WTC11 (cell line): ENCODE data around the gene TLE2. TPM values are rescaled to one million over a fixed set of nuclear protein-coding genes. Genes with fewer than 3 reads are reported as not detected.

Experiments used
- ATAC-seq: fragments of 200-7000 bp; cut with Tn5 transposase; 2 replicates; pipeline ENCODE4 v1.10.0; 2021; ENCODE audit warnings: mild to moderate bottlenecking, moderate library complexity
- CTCF ChIA-PET: fragments of 300-600 bp; sonication (Branson Sonifier 250); formaldehyde crosslinking; loops from one replicate; lab custom pipeline; 2021; ENCODE audit warnings: antibody characterized with exemption; lab: Charles Lee
- POLR2A ChIA-PET: fragments of 350-600 bp; sonication (Branson Sonifier 250); formaldehyde crosslinking; loops from one replicate; lab custom pipeline; 2021; ENCODE audit warnings: antibody characterized with exemption; lab: Charles Lee
- DNase-seq: peaks from one replicate; pipeline ENCODE4 v3.0.0; 2021; ENCODE audit warnings: low spot score
- H3K27ac Mint-ChIP-seq: 2 replicates; pipeline ENCODE4 v1.8.0; 2021; ENCODE audit warnings: mixed read lengths
- H3K27me3 Mint-ChIP-seq: 2 replicates; pipeline ENCODE4 v1.8.0; 2021; ENCODE audit warnings: low read depth, mild to moderate bottlenecking, moderate library complexity, mixed read lengths
- H3K36me3 Mint-ChIP-seq: 2 replicates; pipeline ENCODE4 v1.8.0; 2021; ENCODE audit warnings: mixed read lengths
- H3K4me1 Mint-ChIP-seq: 2 replicates; pipeline ENCODE4 v1.8.0; 2022; ENCODE audit warnings: mixed read lengths
- H3K4me3 Mint-ChIP-seq: 2 replicates; pipeline ENCODE4 v1.8.0; 2021; ENCODE audit warnings: mild to moderate bottlenecking, moderate library complexity, mixed read lengths
- H3K9me3 Mint-ChIP-seq: 2 replicates; pipeline ENCODE4 v1.8.0; 2021; ENCODE audit warnings: mixed read lengths
- ATF1 ChIP-seq: sonication (generic); formaldehyde crosslinking; IDR thresholded peaks from 2 replicates; pipeline ENCODE4 v1.8.1; 2023; ENCODE audit warnings: mild to moderate bottlenecking, moderate library complexity, missing genetic modification reagents
- CREB1 ChIP-seq: sonication (generic); formaldehyde crosslinking; IDR thresholded peaks from 2 replicates; pipeline ENCODE4 v1.8.0; 2023; ENCODE audit warnings: mild to moderate bottlenecking, missing genetic modification reagents
- EMX1 ChIP-seq: fragments of 250-450 bp; sonication (Bioruptor Pico); IDR thresholded peaks from 2 replicates; pipeline ENCODE4 v1.8.0; 2021; ENCODE audit warnings: mild to moderate bottlenecking
- ERG ChIP-seq: fragments of 250-450 bp; sonication (Bioruptor Pico); IDR thresholded peaks from 2 replicates; pipeline ENCODE4 v1.8.0; 2021; ENCODE audit warnings: mild to moderate bottlenecking
- ETV6 ChIP-seq: sonication (generic); formaldehyde crosslinking; IDR thresholded peaks from 2 replicates; pipeline ENCODE4 v1.8.1; 2022; ENCODE audit warnings: mild to moderate bottlenecking, missing genetic modification reagents
- FOXK1 ChIP-seq: sonication (generic); formaldehyde crosslinking; IDR thresholded peaks from 2 replicates; pipeline ENCODE4 v1.8.0; 2022; ENCODE audit warnings: mild to moderate bottlenecking, moderate library complexity, missing genetic modification reagents
- GRHL2 ChIP-seq: fragments of 250-450 bp; sonication (Bioruptor Pico); IDR thresholded peaks from 2 replicates; pipeline ENCODE4 v1.8.0; 2022; ENCODE audit warnings: mild to moderate bottlenecking, moderate library complexity; ENCODE audit not compliant: insufficient replicate concordance, severe bottlenecking
- GTF2I ChIP-seq: fragments of 250-450 bp; sonication (Bioruptor Pico); conservative IDR thresholded peaks from 2 replicates; pipeline ENCODE4 v1.4.0; 2021; ENCODE audit warnings: mild to moderate bottlenecking
- IRF2 ChIP-seq: sonication (generic); formaldehyde crosslinking; IDR thresholded peaks from 2 replicates; pipeline ENCODE4 v1.8.0; 2022; ENCODE audit warnings: low read depth, missing genetic modification reagents, borderline replicate concordance
- NFATC4 ChIP-seq: fragments of 250-450 bp; sonication (Bioruptor Pico); IDR thresholded peaks from 2 replicates; pipeline ENCODE4 v1.9.0; 2021; ENCODE audit warnings: mild to moderate bottlenecking
- SP1 ChIP-seq: sonication (generic); formaldehyde crosslinking; conservative IDR thresholded peaks from 2 replicates; pipeline ENCODE4 v1.8.1; 2022; ENCODE audit warnings: missing genetic modification reagents
- TP53 ChIP-seq: sonication (generic); formaldehyde crosslinking; IDR thresholded peaks from 2 replicates; pipeline ENCODE4 v1.8.1; 2023; ENCODE audit warnings: mild to moderate bottlenecking, missing genetic modification reagents
- ZMAT4 ChIP-seq: fragments of 250-450 bp; sonication (Bioruptor Pico); IDR thresholded peaks from 2 replicates; pipeline ENCODE4 v1.9.0; 2021; ENCODE audit warnings: mild to moderate bottlenecking
- ZNF263 ChIP-seq: sonication (generic); formaldehyde crosslinking; IDR thresholded peaks from 2 replicates; pipeline ENCODE4 v1.8.1; 2022; ENCODE audit warnings: low read depth, mild to moderate bottlenecking, moderate library complexity, missing genetic modification reagents
- ZNF416 ChIP-seq: fragments of 250-450 bp; sonication (Bioruptor Pico); IDR thresholded peaks from 2 replicates; pipeline ENCODE4 v1.9.0; 2021; ENCODE audit warnings: mild to moderate bottlenecking, inconsistent platforms
- ZNF423 ChIP-seq: fragments of 250-450 bp; sonication (Bioruptor Pico); IDR thresholded peaks from 2 replicates; pipeline ENCODE4 v2.1.2; 2022; ENCODE audit warnings: mild to moderate bottlenecking, moderate library complexity
- total RNA-seq: library from RNA; stranded (reverse); gene quantifications from 3 replicates; pipeline ENCODE4 v1.2.3, GENCODE V29; 2021
- TF ChIP-seq, protein P1 (sequence below): sonication (generic); formaldehyde crosslinking; IDR thresholded peaks from 2 replicates; pipeline ENCODE4 v1.8.1; 2022; ENCODE audit warnings: low read depth, missing genetic modification reagents, borderline replicate concordance

TLE2 gene
- total RNA-seq, 1 experiment from 2014 or later, result 20.0 TPM

GRCh38 chr19:3047496-3048189, 18.6 kb upstream of the TLE2 start:
- peaks cover 35% of the 10 kb centered on the region for H3K27me3 Mint-ChIP-seq
- CTCF ChIA-PET, result interaction anchor here (2.3 to 3.4 kb wide), 2 partner anchors 12 to 97 kb away, joined by 9 to 32 read pairs; no protein-coding TSS in a partner anchor
- no peaks in the 10 kb centered on the region for H3K36me3 Mint-ChIP-seq
- H3K4me1 Mint-ChIP-seq, result peaks cover 26% of the 10 kb centered on the region
- H3K4me3 Mint-ChIP-seq, result peak overlapping the region; percentile 82
- POLR2A ChIA-PET, result no interaction called here
- no peaks in the 10 kb centered on the region for H3K9me3 Mint-ChIP-seq
- peak; percentile 82 for DNase-seq
- H3K27ac Mint-ChIP-seq, result peak overlapping the region; percentile 93
- TF ChIP-seq FOXK1 (CRISPR knock-in tag), result peak; percentile 39; the same call in 1 of the 2 replicates
- no peak for TF ChIP-seq IRF2 (CRISPR knock-in tag)
- no peak for TF ChIP-seq ATF1
- no peak for TF ChIP-seq NFATC4 (CRISPR knock-in tag)
- peak; percentile 75 for ATAC-seq

DNA sequence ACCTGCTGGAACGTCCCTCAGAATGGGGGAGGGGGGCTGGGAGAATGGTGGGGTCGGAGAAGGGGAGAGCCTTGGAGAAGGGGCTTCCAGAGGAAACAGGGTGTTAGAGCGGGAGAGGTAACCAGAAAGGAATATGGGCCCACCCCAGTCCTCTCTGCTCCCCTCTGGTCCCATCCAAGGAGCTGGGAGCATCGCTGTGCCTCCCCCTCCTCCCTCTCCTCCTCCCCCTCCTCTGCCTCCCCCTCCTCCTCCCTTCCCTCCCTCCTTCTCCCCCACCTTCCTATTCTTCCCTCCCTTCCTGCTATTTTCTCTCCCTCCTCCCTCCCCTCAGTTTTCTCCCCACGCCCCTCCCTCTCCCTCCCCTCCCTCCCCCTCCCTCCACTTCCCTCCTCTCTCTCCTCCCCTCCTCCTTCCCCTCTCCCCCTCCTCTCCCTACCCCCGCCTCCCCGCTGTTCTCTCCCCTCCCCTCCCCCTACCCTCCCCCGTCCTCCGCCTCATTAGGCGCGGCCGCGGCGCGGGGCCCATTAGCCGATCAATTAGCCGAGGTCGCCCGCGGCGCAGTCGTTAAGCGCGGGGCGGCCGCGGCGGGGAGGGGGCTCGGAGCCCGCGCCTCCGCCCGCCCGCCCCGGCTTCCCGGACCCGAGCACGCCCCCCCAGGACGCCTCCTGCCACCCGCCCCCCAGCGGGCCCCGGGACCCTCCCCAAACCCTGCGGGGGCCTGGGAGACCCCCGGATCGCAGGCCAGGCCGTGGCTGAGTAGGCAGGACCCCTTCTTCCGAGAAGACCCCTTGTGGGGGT, 17.8 kb upstream of the TLE2 start:
- H3K27ac Mint-ChIP-seq, result no peak overlapping the region
- peak; percentile 8; the same call in 1 of the 2 replicates for ATAC-seq
- no peaks in the 10 kb centered on the region for H3K9me3 Mint-ChIP-seq
- POLR2A ChIA-PET, result interaction anchor here (1.2 to 2.2 kb wide), 2 partner anchors 11 to 49 kb away, joined by 4 to 17 read pairs; no protein-coding TSS in a partner anchor
- no peak for DNase-seq
- peaks cover 38% of the 10 kb centered on the region for H3K27me3 Mint-ChIP-seq
- H3K4me1 Mint-ChIP-seq, result peaks cover 29% of the 10 kb centered on the region
- CTCF ChIA-PET, result interaction anchor here (0.6 to 3.4 kb wide), 7 partner anchors 11 to 96 kb away, joined by 3 to 32 read pairs (median 5); no protein-coding TSS in a partner anchor
- TF ChIP-seq ZNF263 (CRISPR knock-in tag), result peak; percentile 79
- TF ChIP-seq, protein P1, sequence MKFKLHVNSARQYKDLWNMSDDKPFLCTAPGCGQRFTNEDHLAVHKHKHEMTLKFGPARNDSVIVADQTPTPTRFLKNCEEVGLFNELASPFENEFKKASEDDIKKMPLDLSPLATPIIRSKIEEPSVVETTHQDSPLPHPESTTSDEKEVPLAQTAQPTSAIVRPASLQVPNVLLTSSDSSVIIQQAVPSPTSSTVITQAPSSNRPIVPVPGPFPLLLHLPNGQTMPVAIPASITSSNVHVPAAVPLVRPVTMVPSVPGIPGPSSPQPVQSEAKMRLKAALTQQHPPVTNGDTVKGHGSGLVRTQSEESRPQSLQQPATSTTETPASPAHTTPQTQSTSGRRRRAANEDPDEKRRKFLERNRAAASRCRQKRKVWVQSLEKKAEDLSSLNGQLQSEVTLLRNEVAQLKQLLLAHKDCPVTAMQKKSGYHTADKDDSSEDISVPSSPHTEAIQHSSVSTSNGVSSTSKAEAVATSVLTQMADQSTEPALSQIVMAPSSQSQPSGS (CRISPR knock-in tag), result no peak
- TF ChIP-seq CREB1 (CRISPR knock-in tag), result no peak
- TF ChIP-seq TP53 (CRISPR knock-in tag), result no peak
- TF ChIP-seq ZNF416 (CRISPR knock-in tag), result no peak
- no peak for TF ChIP-seq GRHL2 (CRISPR knock-in tag)
- no peak for TF ChIP-seq ZNF423
- no peak for TF ChIP-seq EMX1 (CRISPR knock-in tag)
- no peaks in the 10 kb centered on the region for H3K36me3 Mint-ChIP-seq
- H3K4me3 Mint-ChIP-seq, result peak overlapping the region; percentile 82

- peak; percentile 25 for ATAC-seq
- DNase-seq, result peak; percentile 69
- Mint-ChIP-seq H3K4me1 (peaks cover 33% of the 10 kb centered on the region), H3K36me3 (no peaks in the 10 kb centered on the region), H3K9me3 (no peaks in the 10 kb centered on the region), H3K27me3 (peaks cover 38% of the 10 kb centered on the region), H3K4me3 (peak overlapping the region; percentile 55), H3K27ac (peak overlapping the region; percentile 76; the same call in 1 of the 2 replicates)
- ChIA-PET CTCF (interaction anchor here (0.6 to 3.4 kb wide), 12 partner anchors 10 to 439 kb away, joined by 3 to 32 read pairs (median 4); no protein-coding TSS in a partner anchor), POLR2A (interaction anchor here (1.2 to 2.2 kb wide), 2 partner anchors 10 to 49 kb away, joined by 4 to 17 read pairs; no protein-coding TSS in a partner anchor)
- TF ChIP-seq ETV6 (CRISPR knock-in tag) (no peak), GTF2I (CRISPR knock-in tag) (0 out of 2 replicates have a peak, but pooled peaks have one; percentile 45), ERG (CRISPR knock-in tag) (no peak), SP1 (0 out of 2 replicates have a peak, but pooled peaks have one; percentile 12), ZMAT4 (CRISPR knock-in tag) (no peak), ZNF423 (0 out of 2 replicates have a peak, but pooled peaks have one; percentile 6)
These were observed 17.0 kb upstream of the TLE2 start for GRCh38 chr19:3045885-3046697.
